ENCODE measurements around the gene RPL37. TPM values are rescaled to one million over a fixed set of nuclear protein-coding genes. Genes with fewer than 3 reads are reported as not detected.
"Not testable (repeated sequence)": the region's sequence is repeated elsewhere in the genome, so short reads cannot be mapped to it uniquely, and the experiment has no call there.

Gene RPL37
- total RNA-seq, 1 donor from 2014 or later = 1,466 TPM

- no peak for DNase-seq
These were observed 1.3 kb downstream of the RPL37 start for GRCh38 chr5:40833712-40834229.

GRCh38 chr5:40832345-40832744, 2.7 kb downstream of the RPL37 start:
- DNase-seq = no peak

GRCh38 chr5:40831346-40832210, 3.4 kb downstream of the RPL37 start:
- DNase-seq = no peak

GRCh38 chr5:40829748-40830533, 5.1 kb downstream of the RPL37 start:
- no peak for DNase-seq

- no peak for DNase-seq
These were observed 6.0 kb downstream of the RPL37 start for GRCh38 chr5:40828690-40829661.

GRCh38 chr5:40828021-40828631, 6.9 kb downstream of the RPL37 start:
- no peak for DNase-seq

GRCh38 chr5:40827188-40827977, 7.6 kb downstream of the RPL37 start:
- no peak for DNase-seq

- DNase-seq = no peak
These were observed 8.4 kb downstream of the RPL37 start for GRCh38 chr5:40826489-40827187.

- not testable (repeated sequence) for DNase-seq
These were observed 9.5 kb downstream of the RPL37 start for GRCh38 chr5:40825461-40826043.

GRCh38 chr5:40823459-40823858, 11.6 kb downstream of the RPL37 start:
- no peak for DNase-seq

GRCh38 chr5:40813698-40814281, 21.2 kb downstream of the RPL37 start:
- DNase-seq = no peak

GRCh38 chr5:40812125-40812524, 22.9 kb downstream of the RPL37 start:
- no peak for DNase-seq

GRCh38 chr5:40801771-40802562, 33.1 kb downstream of the RPL37 start:
- no peak for DNase-seq

GRCh38 chr5:40799258-40799657, 35.8 kb downstream of the RPL37 start:
- no peak for DNase-seq

- no peak for DNase-seq
These were observed 36.2 kb downstream of the RPL37 start for GRCh38 chr5:40798801-40799210.

- peak; percentile 89 for DNase-seq
These were observed 36.8 kb downstream of the RPL37 start, which contains the start of gene PRKAA1 for GRCh38 chr5:40798012-40798800. PRKAA1 (minus strand) TSS chr5:40798374; CDS start chr5:40798189, 185 bp downstream.

Data from skin of body (tissue), 2 donors.